Brain microvascular endothelial cell (primary cell): Measurements from ENCODE around the gene ARHGAP6.

Experiments
- DNase-seq: peaks from one replicate; pipeline ENCODE4 v3.0.0-alpha.2; 2020
- H3K27ac ChIP-seq: fragments of 250-450 bp; sonication (Bioruptor Pico); 2 replicates; pipeline ENCODE4 v1.5.1; 2020; ENCODE audit warnings: mild to moderate bottlenecking, moderate library complexity
- H3K27me3 ChIP-seq: fragments of 250-450 bp; sonication (Bioruptor Pico); replicated peaks from 2 replicates; pipeline ENCODE4 v1.5.1; 2020; ENCODE audit warnings: mild to moderate bottlenecking
- H3K36me3 ChIP-seq: fragments of 250-450 bp; sonication (Bioruptor Pico); replicated peaks from 2 replicates; pipeline ENCODE4 v1.5.1; 2020; ENCODE audit warnings: mild to moderate bottlenecking
- H3K4me3 ChIP-seq: 2 replicates; pipeline ENCODE4 v1.5.1; 2011; ENCODE audit warnings: low read depth, mild to moderate bottlenecking, control low read depth, low read length, moderate library complexity
- CTCF ChIP-seq: IDR thresholded peaks from 2 replicates; pipeline ENCODE4 v1.5.1; 2011; ENCODE audit warnings: low read depth, mild to moderate bottlenecking, moderate library complexity, low read length, control low read depth, inconsistent platforms; ENCODE audit errors: missing control alignments
- in situ Hi-C: cut with HindIII; loops from 2 replicates; pipeline ENCODE4 v1.10.0; 2017; ENCODE audit warnings: low sequenced_read_pairs, low pct_ligation_motif_present

The ARHGAP6 gene

GRCh38 chrX:11099465-11099864 is 566.3 kb downstream of the ARHGAP6 start:
- no peak overlapping the region for H3K27ac ChIP-seq
- H3K27me3 ChIP-seq: no peaks in the 10 kb centered on the region
- in situ Hi-C loops: no loop called here
- no peaks in the 10 kb centered on the region for H3K36me3 ChIP-seq
- no peak for DNase-seq
- no peak overlapping the region for H3K4me3 ChIP-seq
- TF ChIP-seq CTCF: no peak

DNA sequence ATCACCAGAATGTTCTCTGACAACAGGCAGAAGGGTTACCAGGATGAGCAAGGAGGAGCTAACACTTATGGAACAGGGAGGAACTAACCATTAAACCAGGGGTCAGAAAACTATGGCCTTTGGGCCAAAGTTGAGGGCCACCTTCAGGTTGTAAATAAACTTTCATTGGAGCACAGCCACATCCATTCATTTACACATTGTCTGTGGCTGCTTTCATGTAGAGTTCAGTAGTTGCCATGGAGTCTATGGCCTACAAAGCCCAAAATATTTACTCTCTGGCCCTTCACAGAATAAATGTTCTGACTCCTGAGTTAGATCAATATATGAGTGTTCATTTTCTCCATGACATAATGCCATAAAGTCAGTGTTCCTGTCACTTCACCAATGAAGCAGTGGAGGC is 567.8 kb downstream of the ARHGAP6 start:
- no peaks in the 10 kb centered on the region for H3K36me3 ChIP-seq
- no peaks in the 10 kb centered on the region for H3K27me3 ChIP-seq
- DNase-seq: no peak
- in situ Hi-C loops: no loop called here
- TF ChIP-seq CTCF: no peak
- H3K4me3 ChIP-seq: no peak overlapping the region
- no peak overlapping the region for H3K27ac ChIP-seq

- in situ Hi-C loops: no loop called here
- Histone ChIP-seq H3K4me3 (no peak overlapping the region), H3K36me3 (no peaks in the 10 kb centered on the region), H3K27me3 (no peaks in the 10 kb centered on the region), H3K27ac (no peak overlapping the region)
- no peak for TF ChIP-seq CTCF
- no peak for DNase-seq
These were observed 575.9 kb downstream of the ARHGAP6 start for GRCh38 chrX:11089802-11090201.
